ENCODE results near the gene PLGRKT.
"Not testable (repeated sequence)": the region's sequence is repeated elsewhere in the genome, so short reads cannot be mapped to it uniquely, and the experiment has no call there.

The PLGRKT gene

GRCh38 chr9:5437254-5438216 is at the start of gene PLGRKT:
TSS of gene PLGRKT (minus strand) at chr9:5437925. CDS start at chr9:5431977, 5,948 bp downstream.
- DNase-seq = peak; percentile 93

- DNase-seq = no peak
These were observed 49.3 kb upstream of the PLGRKT start for GRCh38 chr9:5486988-5487387.

- no peak for DNase-seq
These were observed 47.8 kb upstream of the PLGRKT start for GRCh38 chr9:5485378-5486085.

- no peak for DNase-seq
These were observed 45.6 kb upstream of the PLGRKT start for GRCh38 chr9:5483306-5483705.

GRCh38 chr9:5482194-5482593 is 44.5 kb upstream of the PLGRKT start:
- DNase-seq = no peak

GRCh38 chr9:5481322-5482040 is 43.8 kb upstream of the PLGRKT start:
- DNase-seq = no peak

GRCh38 chr9:5480919-5481318 is 43.2 kb upstream of the PLGRKT start:
- no peak for DNase-seq

GRCh38 chr9:5479994-5480694 is 42.4 kb upstream of the PLGRKT start:
- DNase-seq = no peak

GRCh38 chr9:5478206-5478605 is 40.5 kb upstream of the PLGRKT start:
- DNase-seq = no peak

- DNase-seq = not testable (repeated sequence)
These were observed 37.9 kb upstream of the PLGRKT start for GRCh38 chr9:5475611-5476010.

GRCh38 chr9:5470816-5471215 is 33.1 kb upstream of the PLGRKT start:
- DNase-seq = no peak

- DNase-seq = no peak
These were observed 32.4 kb upstream of the PLGRKT start for GRCh38 chr9:5470122-5470521.

- no peak for DNase-seq
These were observed 31.1 kb upstream of the PLGRKT start for GRCh38 chr9:5468850-5469249.

- DNase-seq = no peak
These were observed 29.0 kb upstream of the PLGRKT start for GRCh38 chr9:5466766-5467165.

GRCh38 chr9:5466005-5466404 is 28.3 kb upstream of the PLGRKT start:
- no peak for DNase-seq

- DNase-seq = not testable (repeated sequence)
These were observed 27.2 kb upstream of the PLGRKT start for GRCh38 chr9:5464831-5465330.

- DNase-seq = no peak
These were observed 22.4 kb upstream of the PLGRKT start for GRCh38 chr9:5460157-5460556.

- DNase-seq = peak; percentile 70
These were observed 21.6 kb upstream of the PLGRKT start for GRCh38 chr9:5459289-5459829.

GRCh38 chr9:5455181-5455580 is 17.5 kb upstream of the PLGRKT start:
- DNase-seq = no peak

GRCh38 chr9:5453673-5454072 is 15.9 kb upstream of the PLGRKT start:
- DNase-seq = no peak

GRCh38 chr9:5453004-5453403 is 15.3 kb upstream of the PLGRKT start:
- no peak for DNase-seq

- no peak for DNase-seq
These were observed 14.5 kb upstream of the PLGRKT start for GRCh38 chr9:5452286-5452609.

All from activated CD8-positive, alpha-beta memory T cell treated with anti-CD3 and anti-CD28 coated beads for 24 hours (primary cell).